ENCODE measurements around the gene MLXIPL.

DNA sequence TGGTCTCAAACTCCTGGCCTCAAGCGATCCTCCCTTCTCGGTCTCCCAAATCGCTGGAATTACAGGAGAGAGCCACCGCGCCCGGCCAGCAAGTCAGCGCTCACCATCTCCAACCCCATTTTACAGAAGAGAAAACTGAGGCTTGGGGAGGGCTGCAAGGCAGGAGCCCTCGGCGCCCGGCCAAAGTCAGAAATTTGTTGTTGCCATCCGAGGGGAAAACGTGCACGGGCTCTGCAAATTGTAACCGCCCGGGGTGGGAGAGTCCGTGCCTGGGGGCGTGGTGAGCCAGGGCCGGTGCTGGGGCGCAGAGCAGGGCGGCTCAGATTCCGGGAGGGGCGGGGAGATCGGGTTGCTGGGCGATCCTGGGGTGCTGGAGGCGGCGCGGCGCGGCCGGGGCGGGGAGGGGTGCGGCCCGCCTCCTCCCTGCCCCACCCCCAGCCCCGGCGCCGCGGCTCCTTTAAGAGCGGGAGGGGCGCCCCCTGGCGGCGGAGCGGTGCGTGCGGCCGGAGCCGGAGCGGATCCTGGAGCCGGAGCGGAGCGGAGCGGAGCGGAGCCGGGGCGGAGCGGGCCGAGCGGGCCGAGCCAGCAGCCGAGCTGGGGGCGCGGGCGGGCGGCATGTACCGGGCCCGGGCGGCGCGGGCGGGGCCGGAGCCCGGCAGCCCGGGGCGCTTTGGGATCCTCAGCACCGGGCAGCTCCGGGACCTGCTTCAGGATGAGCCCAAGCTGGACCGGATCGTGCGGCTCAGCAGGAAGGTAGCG is 43.2 kb upstream of the MLXIPL start, which contains the start of gene VPS37D:
- TF ChIP-seq, protein P1, sequence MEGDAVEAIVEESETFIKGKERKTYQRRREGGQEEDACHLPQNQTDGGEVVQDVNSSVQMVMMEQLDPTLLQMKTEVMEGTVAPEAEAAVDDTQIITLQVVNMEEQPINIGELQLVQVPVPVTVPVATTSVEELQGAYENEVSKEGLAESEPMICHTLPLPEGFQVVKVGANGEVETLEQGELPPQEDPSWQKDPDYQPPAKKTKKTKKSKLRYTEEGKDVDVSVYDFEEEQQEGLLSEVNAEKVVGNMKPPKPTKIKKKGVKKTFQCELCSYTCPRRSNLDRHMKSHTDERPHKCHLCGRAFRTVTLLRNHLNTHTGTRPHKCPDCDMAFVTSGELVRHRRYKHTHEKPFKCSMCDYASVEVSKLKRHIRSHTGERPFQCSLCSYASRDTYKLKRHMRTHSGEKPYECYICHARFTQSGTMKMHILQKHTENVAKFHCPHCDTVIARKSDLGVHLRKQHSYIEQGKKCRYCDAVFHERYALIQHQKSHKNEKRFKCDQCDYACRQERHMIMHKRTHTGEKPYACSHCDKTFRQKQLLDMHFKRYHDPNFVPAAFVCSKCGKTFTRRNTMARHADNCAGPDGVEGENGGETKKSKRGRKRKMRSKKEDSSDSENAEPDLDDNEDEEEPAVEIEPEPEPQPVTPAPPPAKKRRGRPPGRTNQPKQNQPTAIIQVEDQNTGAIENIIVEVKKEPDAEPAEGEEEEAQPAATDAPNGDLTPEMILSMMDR (IDR thresholded peaks at IDR 0.05; ENCODE audit: control extremely low read depth in 1 of 3, insufficient read depth in 1 of 3, low read depth in 1 of 3, low read length in 3 of 3): peak; percentile 73 to 93 (median 79)
- no peak for TF ChIP-seq TEAD4 (IDR thresholded peaks at IDR 0.05; ENCODE audit: low read depth, low read length)
- TF ChIP-seq, protein P2, sequence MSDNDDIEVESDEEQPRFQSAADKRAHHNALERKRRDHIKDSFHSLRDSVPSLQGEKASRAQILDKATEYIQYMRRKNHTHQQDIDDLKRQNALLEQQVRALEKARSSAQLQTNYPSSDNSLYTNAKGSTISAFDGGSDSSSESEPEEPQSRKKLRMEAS (IDR thresholded peaks at IDR 0.05): peak; percentile 12; the same call in 1 of the 2 replicates
- peak; percentile 37 to 72; a peak in 1 of 4 replicates for TF ChIP-seq SIN3A (conservative IDR thresholded peaks at IDR 0.05 in 1 of 2, IDR thresholded peaks at IDR 0.05 in 1 of 2; ENCODE audit: low read depth in 1 of 2, low read length in 2 of 2)
